NT2/D1 (cell line): ENCODE results near the gene FLVCR1.

Source experiments
- SUZ12 ChIP-seq: IDR thresholded peaks from 2 replicates; pipeline ENCODE4 v1.6.1; 2011; ENCODE audit not compliant: insufficient read length, insufficient read depth; ENCODE audit errors: extremely low read depth
- YY1 ChIP-seq: IDR thresholded peaks from 2 replicates; pipeline ENCODE4 v1.6.1; 2011; ENCODE audit not compliant: insufficient read length, insufficient read depth
- ZNF274 ChIP-seq: IDR thresholded peaks from 2 replicates; pipeline ENCODE4 v1.6.1; 2011; ENCODE audit warnings: mild to moderate bottlenecking, low read depth, low read length

- no peak for TF ChIP-seq ZNF274
- no peak for TF ChIP-seq YY1
- no peak for TF ChIP-seq SUZ12
Measured at GRCh38 chr1:212915245-212916091, 57.4 kb downstream of the FLVCR1 start.
